NAMALWA (cell line): ENCODE data around the gene GPR42.
"Not testable (repeated sequence)": the region's sequence is repeated elsewhere in the genome, so short reads cannot be mapped to it uniquely, and the experiment has no call there.

ENCODE experiments used
- DNase-seq: peaks from one replicate; pipeline ENCODE4 v3.0.0-alpha.2; 2015; ENCODE audit warnings: low spot score

The GPR42 gene

DNA sequence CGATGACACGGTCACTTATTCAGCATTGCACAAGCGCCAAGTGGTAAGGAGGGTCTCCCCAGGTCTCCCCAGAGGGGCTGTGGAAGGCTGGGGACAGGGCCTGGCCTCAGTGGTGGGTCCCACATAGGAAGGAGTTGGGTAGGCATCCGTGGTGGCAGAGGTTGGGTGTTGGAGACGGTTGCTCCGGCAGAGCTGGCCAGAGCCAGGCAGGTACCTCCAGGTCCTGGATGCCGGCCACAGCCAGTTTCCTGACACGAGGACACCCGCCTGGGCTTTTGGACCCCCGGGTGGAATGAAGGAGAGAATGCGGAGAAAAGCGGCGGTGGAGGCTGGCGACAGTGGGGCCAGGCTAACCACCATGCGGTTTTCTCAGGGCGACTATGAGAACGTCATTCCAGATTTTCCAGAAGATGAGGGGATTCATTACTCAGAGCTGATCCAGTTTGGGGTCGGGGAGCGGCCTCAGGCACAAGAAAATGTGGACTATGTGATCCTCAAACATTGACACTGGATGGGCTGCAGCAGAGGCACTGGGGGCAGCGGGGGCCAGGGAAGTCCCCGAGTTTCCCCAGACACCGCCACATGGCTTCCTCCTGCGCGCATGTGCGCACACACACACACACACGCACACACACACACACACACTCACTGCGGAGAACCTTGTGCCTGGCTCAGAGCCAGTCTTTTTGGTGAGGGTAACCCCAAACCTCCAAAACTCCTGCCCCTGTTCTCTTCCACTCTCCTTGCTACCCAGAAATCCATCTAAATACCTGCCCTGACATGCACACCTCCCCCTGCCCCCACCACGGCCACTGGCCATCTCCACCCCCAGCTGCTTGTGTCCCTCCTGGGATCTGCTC, 24.4 kb upstream of the GPR42 start:
- DNase-seq = peak; percentile 60

- peak; percentile 86 for DNase-seq
These were observed 23.5 kb upstream of the GPR42 start, which contains the start of gene FFAR1 for GRCh38 chr19:35347171-35347929. Gene FFAR1, plus strand, starts transcription at chr19:35347902. Its CDS starts 3,650 bp downstream, at chr19:35351552.

DNA sequence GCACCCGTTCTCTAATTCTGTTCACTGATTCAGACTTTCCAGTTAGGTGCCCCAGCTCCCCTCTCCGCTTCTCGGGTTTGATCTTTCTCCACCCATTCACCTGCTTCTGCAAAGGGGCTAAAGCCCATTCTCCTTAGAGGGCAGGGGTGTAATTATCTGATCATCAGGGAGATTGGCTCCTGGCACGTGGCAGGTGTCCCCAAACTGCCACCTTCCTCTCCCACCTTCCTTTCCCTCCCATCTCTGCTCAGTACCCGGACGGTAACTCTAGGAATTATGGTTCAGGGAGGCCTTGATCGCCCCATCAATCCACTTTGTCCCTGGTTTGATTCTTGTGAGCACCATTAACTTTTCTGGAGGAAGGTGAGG, 23.0 kb upstream of the GPR42 start:
- DNase-seq = no peak

DNA sequence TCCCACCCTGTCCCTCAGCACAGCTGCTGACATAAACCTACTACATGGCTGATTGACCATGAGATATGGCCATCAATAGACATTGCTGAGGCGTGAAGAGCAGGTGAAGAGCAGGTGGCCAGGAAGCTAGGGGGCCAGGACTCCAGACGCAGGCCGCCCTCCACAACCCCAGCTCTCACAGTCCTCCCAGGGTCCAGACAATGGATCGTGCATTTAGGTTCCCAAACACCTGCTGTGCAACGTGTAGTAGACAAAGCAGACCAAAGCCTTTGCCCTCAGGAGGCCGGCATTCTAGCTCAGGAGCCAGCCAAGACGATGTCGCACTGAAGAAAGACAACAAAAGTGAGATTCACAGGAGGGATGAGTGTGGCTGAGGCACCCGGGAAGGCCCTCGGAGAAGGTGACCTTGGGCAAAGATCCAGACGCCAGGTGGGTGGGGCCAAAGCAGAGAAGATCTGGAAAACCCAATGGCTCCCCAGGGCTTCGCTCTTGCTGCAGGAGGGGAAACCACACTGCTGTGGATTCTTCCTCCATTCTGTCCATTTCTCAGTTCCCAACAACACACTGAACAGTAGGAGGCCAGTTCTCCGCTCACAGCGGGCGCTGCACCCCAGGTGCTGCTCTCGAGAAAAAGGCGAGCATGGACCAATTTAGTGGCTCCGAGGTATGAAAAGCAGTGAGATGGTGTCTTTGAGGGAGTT, 21.8 kb upstream of the GPR42 start:
- DNase-seq = peak; percentile 75

DNA sequence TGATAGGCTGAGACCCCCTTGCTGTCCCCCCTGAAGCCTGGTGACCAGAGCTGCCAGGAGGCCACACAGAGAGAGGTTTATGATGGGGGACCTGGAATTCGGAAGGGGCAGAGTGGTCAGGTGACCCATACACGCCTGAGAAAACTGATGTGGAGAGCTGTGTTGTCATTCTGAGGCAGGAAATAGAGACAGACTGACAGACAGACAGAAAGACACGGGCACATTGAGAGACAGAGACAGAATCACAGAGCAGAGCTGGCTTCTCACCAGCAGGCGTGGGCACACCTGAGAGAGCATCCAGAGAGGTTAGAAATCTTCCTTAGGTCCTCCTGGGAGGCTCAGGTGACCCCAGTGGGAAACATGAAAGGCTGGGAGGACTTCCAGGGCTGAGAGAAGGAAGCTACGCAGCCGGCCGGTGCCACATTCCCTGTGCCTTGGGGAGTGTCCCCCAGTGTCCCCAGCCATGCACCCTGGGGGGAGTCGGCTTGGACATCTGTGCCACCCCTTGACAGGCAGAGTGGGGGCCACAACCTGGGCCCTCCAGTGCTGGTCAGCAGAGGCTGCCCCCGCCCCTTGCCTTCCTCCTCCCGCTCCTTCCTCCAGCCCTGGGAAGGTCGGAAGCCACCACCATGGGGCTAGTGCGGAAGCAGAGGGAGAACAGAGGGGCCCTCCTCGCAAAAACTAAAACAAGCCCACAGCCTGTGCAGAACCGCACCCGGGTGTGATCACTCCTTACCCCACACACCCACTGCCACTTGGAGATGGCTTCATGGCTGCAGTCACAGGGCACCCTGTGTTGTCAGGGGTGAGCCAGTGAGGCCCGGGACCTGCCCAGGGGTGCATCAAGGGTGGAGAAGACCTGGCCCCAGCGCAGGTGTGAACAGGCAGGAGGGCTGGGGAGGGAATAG, 21.0 kb upstream of the GPR42 start:
- peak; percentile 41 for DNase-seq

DNA sequence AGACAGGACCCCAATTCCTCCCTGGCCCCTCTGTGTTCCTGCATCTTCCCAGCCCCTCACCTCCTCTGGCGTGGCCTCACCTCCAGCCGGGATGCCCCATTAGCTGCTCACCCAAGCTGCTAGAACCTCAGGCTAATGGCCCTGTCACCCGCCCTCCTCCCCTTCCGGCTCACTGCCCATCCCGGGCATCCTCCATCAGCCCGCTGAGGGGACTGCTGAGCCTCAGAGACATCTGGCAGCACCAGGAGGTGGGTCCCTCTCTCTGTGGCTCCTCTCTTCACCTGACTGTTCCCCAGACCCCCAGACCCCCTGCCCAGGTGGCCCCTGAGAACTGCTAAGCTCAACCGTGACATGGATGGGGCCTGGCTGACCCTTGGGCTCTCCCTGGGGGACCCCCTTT, 20.3 kb upstream of the GPR42 start:
- no peak for DNase-seq

DNA sequence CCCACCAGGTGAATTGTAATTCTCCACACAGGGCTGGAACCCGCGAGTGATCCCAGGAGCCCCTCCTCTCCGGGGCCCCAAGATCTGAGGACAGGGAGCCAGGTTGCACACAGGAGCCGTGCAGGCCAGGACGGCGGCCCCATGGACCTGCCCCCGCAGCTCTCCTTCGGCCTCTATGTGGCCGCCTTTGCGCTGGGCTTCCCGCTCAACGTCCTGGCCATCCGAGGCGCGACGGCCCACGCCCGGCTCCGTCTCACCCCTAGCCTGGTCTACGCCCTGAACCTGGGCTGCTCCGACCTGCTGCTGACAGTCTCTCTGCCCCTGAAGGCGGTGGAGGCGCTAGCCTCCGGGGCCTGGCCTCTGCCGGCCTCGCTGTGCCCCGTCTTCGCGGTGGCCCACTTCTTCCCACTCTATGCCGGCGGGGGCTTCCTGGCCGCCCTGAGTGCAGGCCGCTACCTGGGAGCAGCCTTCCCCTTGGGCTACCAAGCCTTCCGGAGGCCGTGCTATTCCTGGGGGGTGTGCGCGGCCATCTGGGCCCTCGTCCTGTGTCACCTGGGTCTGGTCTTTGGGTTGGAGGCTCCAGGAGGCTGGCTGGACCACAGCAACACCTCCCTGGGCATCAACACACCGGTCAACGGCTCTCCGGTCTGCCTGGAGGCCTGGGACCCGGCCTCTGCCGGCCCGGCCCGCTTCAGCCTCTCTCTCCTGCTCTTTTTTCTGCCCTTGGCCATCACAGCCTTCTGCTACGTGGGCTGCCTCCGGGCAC, 19.3 kb upstream of the GPR42 start:
- no peak for DNase-seq

DNA sequence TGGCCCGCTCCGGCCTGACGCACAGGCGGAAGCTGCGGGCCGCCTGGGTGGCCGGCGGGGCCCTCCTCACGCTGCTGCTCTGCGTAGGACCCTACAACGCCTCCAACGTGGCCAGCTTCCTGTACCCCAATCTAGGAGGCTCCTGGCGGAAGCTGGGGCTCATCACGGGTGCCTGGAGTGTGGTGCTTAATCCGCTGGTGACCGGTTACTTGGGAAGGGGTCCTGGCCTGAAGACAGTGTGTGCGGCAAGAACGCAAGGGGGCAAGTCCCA, 18.8 kb upstream of the GPR42 start:
- DNase-seq = no peak

DNA sequence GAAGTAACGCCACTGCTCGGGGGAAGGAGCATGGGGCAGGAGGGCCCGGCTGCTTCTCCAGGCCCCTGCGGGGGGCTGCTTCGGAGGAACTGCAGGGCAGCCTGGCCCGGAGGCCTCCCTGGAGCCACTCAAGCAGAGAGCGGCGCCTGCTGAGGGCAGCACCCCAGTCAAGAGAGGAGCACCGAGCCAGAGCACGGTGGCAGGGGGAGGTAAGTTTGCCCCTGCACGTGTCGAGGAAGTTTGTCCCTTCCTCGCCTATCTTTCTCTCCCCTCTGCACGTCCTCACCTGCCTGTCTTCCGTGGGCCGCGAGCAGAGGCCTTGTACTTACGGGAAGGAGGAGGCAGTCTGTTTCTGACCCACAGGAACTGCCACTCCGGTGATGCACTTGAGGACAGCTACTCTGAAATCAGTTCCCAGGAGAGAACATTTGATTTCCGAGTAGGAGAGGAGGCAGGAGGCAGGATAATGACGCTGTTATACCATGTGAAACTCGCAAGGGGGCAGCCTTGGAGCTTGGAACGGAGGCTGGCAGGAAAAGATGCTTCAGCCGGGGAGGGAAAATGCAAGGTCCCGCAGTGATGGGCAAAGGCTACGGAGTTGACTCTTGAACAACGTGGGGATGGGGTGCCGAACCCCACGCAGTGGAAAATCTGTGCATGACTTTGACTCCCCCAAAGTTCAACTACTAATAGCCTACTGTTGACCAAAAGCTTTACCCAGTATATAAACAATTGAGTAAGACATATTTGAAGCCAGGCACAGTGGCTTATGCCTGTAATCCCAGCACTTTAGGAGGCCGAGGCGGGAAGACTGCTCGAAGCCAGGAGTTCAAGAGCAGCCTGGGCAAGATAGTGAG, 18.2 kb upstream of the GPR42 start:
- peak; percentile 78 for DNase-seq

- DNase-seq = no peak
These were observed 17.2 kb upstream of the GPR42 start for GRCh38 chr19:35353635-35354034.

- no peak for DNase-seq
These were observed 16.0 kb upstream of the GPR42 start for GRCh38 chr19:35354898-35355297.

GRCh38 chr19:35355791-35356460, 14.9 kb upstream of the GPR42 start:
- DNase-seq = no peak

- no peak for DNase-seq
These were observed 12.8 kb upstream of the GPR42 start, which contains the start of gene FFAR3 for GRCh38 chr19:35357867-35358573. Gene FFAR3, plus strand, starts transcription at chr19:35358460. Its CDS starts 431 bp downstream, at chr19:35358891.

DNA sequence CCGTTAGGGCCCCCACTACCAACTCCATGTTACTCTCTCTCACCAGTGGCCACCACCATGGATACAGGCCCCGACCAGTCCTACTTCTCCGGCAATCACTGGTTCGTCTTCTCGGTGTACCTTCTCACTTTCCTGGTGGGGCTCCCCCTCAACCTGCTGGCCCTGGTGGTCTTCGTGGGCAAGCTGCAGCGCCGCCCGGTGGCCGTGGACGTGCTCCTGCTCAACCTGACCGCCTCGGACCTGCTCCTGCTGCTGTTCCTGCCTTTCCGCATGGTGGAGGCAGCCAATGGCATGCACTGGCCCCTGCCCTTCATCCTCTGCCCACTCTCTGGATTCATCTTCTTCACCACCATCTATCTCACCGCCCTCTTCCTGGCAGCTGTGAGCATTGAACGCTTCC, 12.0 kb upstream of the GPR42 start:
- DNase-seq = not testable (repeated sequence)

GRCh38 chr19:35359395-35359794, 11.5 kb upstream of the GPR42 start:
- not testable (repeated sequence) for DNase-seq

DNA sequence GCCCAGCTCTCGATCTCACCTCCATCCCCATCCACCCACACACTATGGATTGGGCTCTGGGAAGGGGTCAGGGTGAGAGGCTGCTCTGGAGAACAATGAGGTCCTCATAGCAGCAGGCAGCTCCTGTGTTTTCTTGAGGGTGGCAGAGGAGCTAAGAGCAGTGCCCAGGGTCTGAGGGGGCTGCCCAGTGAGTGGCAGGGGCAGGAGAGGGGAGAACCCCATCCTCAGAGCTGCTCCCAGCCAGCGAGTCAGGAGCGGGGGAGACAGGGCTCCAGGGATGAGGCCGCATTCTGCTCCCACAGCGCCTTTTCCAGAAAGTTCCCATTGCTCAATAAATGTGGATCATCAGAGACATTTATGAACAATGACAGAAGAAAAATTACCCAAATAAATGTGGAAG, 10.8 kb upstream of the GPR42 start:
- not testable (repeated sequence) for DNase-seq

- no peak for DNase-seq
These were observed 9.9 kb upstream of the GPR42 start for GRCh38 chr19:35360880-35361420.

DNA sequence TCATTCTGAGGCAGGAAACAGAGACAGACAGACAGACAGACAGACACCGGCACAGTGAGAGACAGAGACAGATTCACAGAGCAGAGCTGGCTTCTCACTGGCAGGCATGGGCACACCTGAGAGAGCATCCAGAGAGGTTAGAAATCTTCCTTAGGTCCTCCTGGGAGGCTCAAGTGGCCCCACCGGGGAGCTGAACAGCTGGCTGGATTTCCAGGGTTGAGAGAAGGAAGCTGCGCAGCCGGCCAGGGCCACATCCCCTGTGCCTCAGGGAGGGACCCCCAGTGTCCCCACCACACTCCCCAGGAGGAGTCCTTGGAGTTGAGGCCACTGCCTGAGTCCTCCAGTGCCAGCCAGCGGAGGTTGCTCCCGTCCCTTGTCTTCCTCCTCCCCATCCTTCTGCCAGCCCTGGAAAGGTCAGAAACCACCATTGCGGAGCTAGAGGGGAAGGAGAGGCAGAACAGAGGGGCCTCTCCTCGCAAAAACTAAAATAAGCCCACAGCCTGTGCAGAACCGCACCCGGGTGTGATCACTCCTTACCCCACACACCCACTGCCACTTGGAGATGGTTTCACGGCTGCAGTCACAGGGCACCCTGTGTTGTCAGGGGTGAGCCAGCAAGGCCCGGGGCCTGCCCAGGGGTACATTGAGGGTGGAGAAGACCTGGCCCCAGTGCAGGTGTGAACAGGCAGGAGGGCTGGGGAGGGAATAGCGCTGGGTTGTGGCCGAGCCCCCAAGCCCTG, 8.4 kb upstream of the GPR42 start:
- no peak for DNase-seq
